ENCODE data around the gene DARS1. TPM values are rescaled to one million over a fixed set of nuclear protein-coding genes. Genes with fewer than 3 reads are reported as not detected.

The DARS1 gene
- total RNA-seq, 4 donors from 2014 or later = 27.1 to 127 (median 62.1) TPM

DNA sequence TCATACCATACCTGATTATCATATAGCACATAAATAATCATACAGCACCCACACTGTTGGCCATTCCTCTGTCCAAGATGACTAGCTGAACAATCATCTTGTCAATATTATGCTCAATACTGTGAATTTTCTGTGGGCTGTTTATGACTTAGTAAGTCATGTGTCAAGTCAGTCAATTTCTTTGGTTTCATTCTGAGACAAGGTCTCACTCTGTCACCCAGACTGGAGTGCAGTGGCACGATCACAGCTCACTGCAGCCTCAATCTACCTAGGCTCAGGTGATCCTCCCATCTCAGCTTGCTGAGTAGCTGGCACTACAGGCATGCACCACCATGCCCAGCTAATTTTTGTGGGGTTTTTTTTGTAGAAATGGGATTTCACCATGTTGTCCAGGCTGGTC lies 114.9 kb downstream of the DARS1 start:
- no peaks in the 10 kb centered on the region for H3K36me3 ChIP-seq
- TF ChIP-seq, protein P1, sequence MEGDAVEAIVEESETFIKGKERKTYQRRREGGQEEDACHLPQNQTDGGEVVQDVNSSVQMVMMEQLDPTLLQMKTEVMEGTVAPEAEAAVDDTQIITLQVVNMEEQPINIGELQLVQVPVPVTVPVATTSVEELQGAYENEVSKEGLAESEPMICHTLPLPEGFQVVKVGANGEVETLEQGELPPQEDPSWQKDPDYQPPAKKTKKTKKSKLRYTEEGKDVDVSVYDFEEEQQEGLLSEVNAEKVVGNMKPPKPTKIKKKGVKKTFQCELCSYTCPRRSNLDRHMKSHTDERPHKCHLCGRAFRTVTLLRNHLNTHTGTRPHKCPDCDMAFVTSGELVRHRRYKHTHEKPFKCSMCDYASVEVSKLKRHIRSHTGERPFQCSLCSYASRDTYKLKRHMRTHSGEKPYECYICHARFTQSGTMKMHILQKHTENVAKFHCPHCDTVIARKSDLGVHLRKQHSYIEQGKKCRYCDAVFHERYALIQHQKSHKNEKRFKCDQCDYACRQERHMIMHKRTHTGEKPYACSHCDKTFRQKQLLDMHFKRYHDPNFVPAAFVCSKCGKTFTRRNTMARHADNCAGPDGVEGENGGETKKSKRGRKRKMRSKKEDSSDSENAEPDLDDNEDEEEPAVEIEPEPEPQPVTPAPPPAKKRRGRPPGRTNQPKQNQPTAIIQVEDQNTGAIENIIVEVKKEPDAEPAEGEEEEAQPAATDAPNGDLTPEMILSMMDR (IDR thresholded peaks at IDR 0.05) = no peak
- TF ChIP-seq POLR2A (IDR thresholded peaks at IDR 0.05) = no peak
- no peak overlapping the region for H3K4me3 ChIP-seq
- no peaks in the 10 kb centered on the region for H3K9me3 ChIP-seq
- no peaks in the 10 kb centered on the region for H3K27me3 ChIP-seq
- no peak overlapping the region for H3K27ac ChIP-seq
- no peak for DNase-seq
- intact Hi-C loops (cut with DNase I; ENCODE audit: low total_unique reads) = no loop called here
- H3K4me1 ChIP-seq = peaks cover 0 to 6% of the 10 kb centered on the region in 2 donors

GRCh38 chr2:135863233-135863632 lies 122.2 kb downstream of the DARS1 start:
- Histone ChIP-seq H3K36me3 (no peaks in the 10 kb centered on the region), H3K4me3 (no peak overlapping the region), H3K9me3 (no peaks in the 10 kb centered on the region), H3K27me3 (no peaks in the 10 kb centered on the region), H3K27ac (no peak overlapping the region), H3K4me1 (no peaks in the 10 kb centered on the region)
- TF ChIP-seq POLR2A (IDR thresholded peaks at IDR 0.05) = no peak
- TF ChIP-seq, protein P1 (IDR thresholded peaks at IDR 0.05) = no peak
- intact Hi-C loops (cut with DNase I; ENCODE audit: low total_unique reads) = no loop called here
- no peak for DNase-seq

DNA sequence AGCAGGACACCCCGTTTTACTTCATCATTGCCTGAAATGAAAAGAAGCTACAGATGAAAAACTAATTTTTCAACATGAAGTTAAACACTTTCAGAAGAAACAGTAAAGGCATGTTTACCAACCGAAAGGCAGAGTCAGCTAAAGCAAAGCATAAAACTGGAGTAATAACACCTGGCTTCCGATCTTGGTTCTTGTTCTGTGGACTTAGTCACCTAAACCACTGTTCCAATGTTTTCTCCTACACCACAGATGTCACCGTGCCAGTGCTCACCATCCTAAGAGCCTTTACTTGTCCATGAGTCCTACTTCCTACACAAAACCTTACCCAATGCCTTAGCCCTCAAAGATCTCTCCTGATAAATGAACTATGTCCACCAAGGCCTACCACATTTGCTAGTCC lies 122.7 kb downstream of the DARS1 start:
- no peak for TF ChIP-seq POLR2A (IDR thresholded peaks at IDR 0.05)
- TF ChIP-seq, protein P1 (IDR thresholded peaks at IDR 0.05) = no peak
- intact Hi-C loops (cut with DNase I; ENCODE audit: low total_unique reads) = no loop called here
- no peaks in the 10 kb centered on the region for H3K4me1 ChIP-seq
- no peaks in the 10 kb centered on the region for H3K9me3 ChIP-seq
- H3K27me3 ChIP-seq = no peaks in the 10 kb centered on the region
- no peak overlapping the region for H3K4me3 ChIP-seq
- no peaks in the 10 kb centered on the region for H3K36me3 ChIP-seq
- DNase-seq = no peak
- H3K27ac ChIP-seq = no peak overlapping the region

Other genes starting within 250 kb of the DARS1 start
- gene UBXN4, start 243.8 kb downstream of the DARS1 start, total RNA-seq = 100 to 1,000 TPM in 2 of 4 donors, 10 to 100 TPM in 2; 24.7 to 116 (median 71.4) TPM
- under 1 TPM in 1 of 4 donors, not detected in 3; 0.07 TPM for gene LCT, start 148.4 kb downstream of the DARS1 start, total RNA-seq
- 10 to 100 TPM in 2 of 4 donors, 1 to 10 TPM in 2; 2.3 to 37.4 (median 9.6) TPM for gene MCM6, start 109.2 kb downstream of the DARS1 start, total RNA-seq
- gene CXCR4, start 132.5 kb upstream of the DARS1 start, total RNA-seq = 10 to 100 TPM in 2 of 4 donors, 1 to 10 TPM in 2; 2.6 to 39.5 (median 19.7) TPM